Chondrocyte (in vitro differentiated cells): ENCODE results near the gene MMP17. TPM values are rescaled to one million over a fixed set of nuclear protein-coding genes. Genes with fewer than 3 reads are reported as not detected.
"Not testable (repeated sequence)": the region's sequence is repeated elsewhere in the genome, so short reads cannot be mapped to it uniquely, and the experiment has no call there.

Source experiments
- DNase-seq: peaks from one replicate; pipeline ENCODE4 v3.0.0; 2021; ENCODE audit warnings: mixed read lengths, low spot score
- H3K27ac Mint-ChIP-seq: one replicate; pipeline ENCODE4 v1.8.0; 2021; ENCODE audit warnings: mild to moderate bottlenecking, moderate library complexity, mixed read lengths; ENCODE audit not compliant: unreplicated experiment
- H3K27me3 Mint-ChIP-seq: 2 replicates; pipeline ENCODE4 v1.8.0; 2021; ENCODE audit warnings: low read depth, mixed read lengths
- H3K36me3 Mint-ChIP-seq: 2 replicates; pipeline ENCODE4 v1.8.0; 2021; ENCODE audit warnings: low read depth, mixed read lengths
- H3K4me1 Mint-ChIP-seq: 2 replicates; pipeline ENCODE4 v1.8.0; 2021; ENCODE audit warnings: low read depth, mild to moderate bottlenecking, mixed read lengths
- H3K4me3 Mint-ChIP-seq: one replicate; pipeline ENCODE4 v1.8.0; 2021; ENCODE audit warnings: mild to moderate bottlenecking, moderate library complexity, mixed read lengths; ENCODE audit not compliant: unreplicated experiment
- H3K9me3 Mint-ChIP-seq: 2 replicates; pipeline ENCODE4 v1.8.0; 2021; ENCODE audit warnings: low read depth, mixed read lengths
- CTCF ChIP-seq: fragments of 200-600 bp; sonication (generic); IDR thresholded peaks from 2 replicates; pipeline ENCODE4 v1.5.0; 2021; ENCODE audit warnings: antibody characterized with exemption, mild to moderate bottlenecking, moderate library complexity
- total RNA-seq: library from RNA; stranded (reverse); gene quantifications from 3 replicates; pipeline ENCODE4 v1.2.1, GENCODE V29; 2021

The MMP17 gene
- total RNA-seq, 1 donor from 2014 or later: 1.3 TPM

DNA sequence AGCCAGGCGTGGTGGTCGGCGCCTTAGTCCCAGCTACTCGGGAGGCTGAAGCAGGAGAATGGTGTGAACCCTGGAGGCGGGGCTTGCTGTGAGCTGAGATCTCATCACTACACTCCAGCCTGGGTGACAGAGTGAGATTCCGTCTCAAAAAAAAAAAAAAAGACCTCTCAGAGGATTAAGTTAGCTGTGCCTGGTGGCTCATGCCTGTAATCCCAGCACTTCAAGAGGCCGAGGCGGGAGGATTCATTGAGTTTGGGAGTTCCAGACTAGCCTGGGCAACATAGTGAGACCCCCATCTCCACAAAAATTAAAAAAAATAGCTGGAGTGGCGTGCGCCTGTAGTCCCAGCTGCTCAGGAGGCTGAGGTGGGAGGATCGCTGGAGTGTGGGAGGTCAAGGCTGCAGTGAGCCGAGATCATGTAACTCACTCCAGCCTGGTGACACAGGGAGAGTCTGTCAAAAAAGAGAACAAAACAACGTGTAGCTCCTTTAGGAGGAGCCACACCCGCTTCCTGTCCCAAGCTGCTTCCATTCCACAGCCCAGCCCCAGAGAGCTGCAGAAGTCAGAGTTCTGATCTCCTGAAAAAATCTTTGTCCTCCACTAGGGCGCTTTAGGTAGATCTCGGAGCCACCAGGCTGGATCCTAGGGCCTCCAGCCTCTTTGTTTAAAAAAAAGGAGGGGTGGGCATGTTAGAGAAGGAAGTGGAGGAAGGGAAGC lies 54.8 kb downstream of the MMP17 start:
- DNase-seq: no peak
- peak overlapping the region; percentile 69 for H3K27ac Mint-ChIP-seq
- peaks cover 10% of the 10 kb centered on the region for H3K9me3 Mint-ChIP-seq

DNA sequence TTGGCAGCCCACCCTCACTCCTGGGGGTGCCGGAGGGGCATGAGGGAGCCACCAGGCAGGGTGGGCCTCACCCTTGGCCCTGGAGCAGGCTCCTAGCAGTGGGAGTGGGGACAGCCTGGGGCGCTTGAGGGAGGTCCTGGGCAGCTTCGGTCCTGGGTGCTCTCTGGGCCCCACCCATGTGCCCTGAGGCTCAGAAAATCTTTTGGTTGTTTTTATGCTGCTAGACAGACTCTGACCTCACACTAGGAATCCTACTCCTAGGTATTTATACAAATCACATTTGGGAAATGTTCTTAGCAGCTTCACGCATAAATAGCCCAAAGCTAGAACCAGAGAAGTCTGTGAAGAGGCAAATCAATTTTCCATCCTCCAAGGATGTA lies 55.3 kb downstream of the MMP17 start:
- peak overlapping the region; percentile 69 for H3K27ac Mint-ChIP-seq
- H3K27me3 Mint-ChIP-seq: no peaks in the 10 kb centered on the region
- H3K36me3 Mint-ChIP-seq: peaks cover 4% of the 10 kb centered on the region
- H3K4me3 Mint-ChIP-seq: no peak overlapping the region
- H3K4me1 Mint-ChIP-seq: peaks cover 13% of the 10 kb centered on the region
- no peak for TF ChIP-seq CTCF
- H3K9me3 Mint-ChIP-seq: peaks cover 10% of the 10 kb centered on the region
- DNase-seq: no peak

More for the DNA sequence above, 54.8 kb downstream of the MMP17 start:
- no peaks in the 10 kb centered on the region for H3K27me3 Mint-ChIP-seq
- peaks cover 13% of the 10 kb centered on the region for H3K4me1 Mint-ChIP-seq
- peaks cover 4% of the 10 kb centered on the region for H3K36me3 Mint-ChIP-seq
- peak; percentile 50 for TF ChIP-seq CTCF
- H3K4me3 Mint-ChIP-seq: no peak overlapping the region

DNA sequence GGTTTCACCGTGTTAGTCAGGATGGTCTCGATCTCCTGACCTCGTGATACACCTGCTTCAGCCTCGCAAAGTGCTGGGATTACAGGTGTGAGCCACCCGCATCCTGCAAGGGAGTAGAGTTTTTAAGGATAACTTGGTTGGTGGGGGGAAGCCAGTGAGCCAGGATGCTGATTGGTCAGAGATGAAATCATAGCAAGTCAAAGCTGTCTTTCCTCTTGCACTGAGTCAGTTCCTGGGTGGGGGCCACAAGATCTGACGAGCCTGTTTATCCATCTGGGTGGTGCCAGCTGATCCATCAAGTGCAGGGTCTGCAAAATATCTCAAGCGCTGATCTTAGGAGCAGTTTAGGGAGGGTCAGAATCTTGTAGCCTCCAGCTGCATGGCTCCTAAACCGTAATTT lies 56.9 kb downstream of the MMP17 start:
- peaks cover 13% of the 10 kb centered on the region for H3K4me1 Mint-ChIP-seq
- DNase-seq, H3K27ac Mint-ChIP-seq, H3K9me3 Mint-ChIP-seq, H3K27me3 Mint-ChIP-seq, H3K4me3 Mint-ChIP-seq, H3K36me3 Mint-ChIP-seq: not testable (repeated sequence)

- Mint-ChIP-seq H3K27ac (no peak overlapping the region), H3K36me3 (peaks cover 4% of the 10 kb centered on the region), H3K4me1 (peaks cover 13% of the 10 kb centered on the region), H3K9me3 (peaks cover 10% of the 10 kb centered on the region), H3K27me3 (peaks cover 4% of the 10 kb centered on the region), H3K4me3 (no peak overlapping the region)
- TF ChIP-seq CTCF: no peak
- no peak for DNase-seq
Measured at GRCh38 chr12:131885543-131886057, 57.4 kb downstream of the MMP17 start.

GRCh38 chr12:131891722-131892121 lies 63.5 kb downstream of the MMP17 start:
- not testable (repeated sequence) for H3K4me3 Mint-ChIP-seq, DNase-seq, H3K9me3 Mint-ChIP-seq, H3K27me3 Mint-ChIP-seq, H3K36me3 Mint-ChIP-seq, H3K27ac Mint-ChIP-seq
- peaks cover 12% of the 10 kb centered on the region for H3K4me1 Mint-ChIP-seq

GRCh38 chr12:131892711-131893604 lies 64.8 kb downstream of the MMP17 start:
- DNase-seq: no peak
- Mint-ChIP-seq H3K27me3 (peaks cover 4% of the 10 kb centered on the region), H3K36me3 (no peaks in the 10 kb centered on the region), H3K4me1 (peaks cover 17% of the 10 kb centered on the region), H3K4me3 (no peak overlapping the region), H3K9me3 (no peaks in the 10 kb centered on the region), H3K27ac (peak overlapping the region; percentile 24)
- no peak for TF ChIP-seq CTCF
